Measurements from ENCODE around the gene ATG16L1.

The ATG16L1 gene

DNA sequence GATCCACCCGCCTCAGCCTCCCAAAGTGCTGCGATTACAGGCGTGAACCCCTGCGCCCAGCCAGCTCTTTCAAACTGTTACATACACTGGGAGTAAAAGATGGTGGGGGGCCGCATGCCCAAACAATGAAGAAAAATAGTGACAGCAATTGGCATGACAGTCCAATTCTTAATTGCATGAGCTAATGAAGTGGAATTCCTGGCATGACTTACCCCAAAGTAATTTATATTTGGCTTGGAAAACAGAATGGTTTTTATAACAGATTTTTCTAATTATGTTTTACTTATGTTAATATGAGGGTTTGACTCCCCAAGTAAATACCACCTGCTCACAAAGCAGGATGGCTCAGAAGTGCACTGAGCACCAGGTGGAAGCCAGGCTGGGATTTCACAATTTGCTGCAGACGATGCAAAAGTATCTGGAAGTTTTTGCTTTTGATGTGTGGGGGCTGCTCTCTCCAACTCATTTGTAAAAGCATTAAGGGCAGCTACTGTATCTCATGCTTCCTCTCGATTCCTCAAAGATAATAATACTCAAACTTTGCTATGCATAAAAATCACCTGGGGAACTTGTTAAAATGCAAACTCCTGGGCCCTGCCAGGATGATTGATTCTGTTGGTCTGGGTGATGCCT is 24.0 kb upstream of the ATG16L1 start:
- no peak for DNase-seq

DNA sequence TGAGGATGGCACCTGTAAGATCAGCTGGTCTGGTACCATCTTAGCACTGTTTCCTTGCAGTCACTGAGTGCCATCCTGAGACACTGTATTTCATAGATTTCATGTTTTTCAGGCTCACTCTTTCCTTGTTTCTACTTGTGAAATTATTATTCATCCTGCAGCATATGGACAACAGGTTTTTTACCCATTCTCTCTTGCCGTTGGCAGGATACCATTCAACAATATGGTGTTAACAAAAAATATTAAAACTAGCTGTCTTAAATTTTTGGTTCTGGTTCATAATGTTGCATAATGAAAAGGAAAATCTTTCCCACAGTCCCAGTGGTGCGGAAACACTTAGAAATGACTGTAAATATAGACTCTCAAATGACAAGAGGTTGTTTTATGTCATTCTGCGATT is 23.1 kb upstream of the ATG16L1 start:
- no peak for DNase-seq

DNA sequence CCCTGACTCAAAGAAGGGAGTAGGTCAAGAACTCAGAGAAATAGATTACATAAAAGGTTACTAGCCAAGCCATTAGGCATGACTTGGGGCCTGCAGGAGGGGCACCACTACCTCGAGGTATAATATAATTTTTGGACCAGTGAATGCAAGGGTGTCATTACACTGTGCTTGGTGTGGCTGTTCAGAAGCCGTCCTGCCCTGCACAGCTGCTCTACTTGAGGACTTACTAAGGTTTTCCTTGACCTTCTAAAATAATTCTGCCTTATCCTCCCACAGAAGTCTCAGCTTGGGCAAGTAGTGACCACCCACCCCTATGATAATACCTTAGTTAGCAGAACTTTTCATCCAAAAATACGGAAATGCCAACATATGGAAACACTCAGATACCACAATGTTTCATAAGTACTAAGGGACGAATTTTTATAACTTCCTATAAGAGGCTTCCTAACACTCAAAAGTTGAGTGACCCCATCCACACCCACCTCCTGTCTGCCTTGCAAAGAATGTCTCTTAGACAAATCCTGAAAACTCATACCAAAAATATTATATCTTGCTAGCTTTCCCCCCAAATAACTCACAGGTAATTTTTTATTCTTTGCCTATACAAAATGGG is 17.7 kb upstream of the ATG16L1 start:
- no peak for DNase-seq

DNA sequence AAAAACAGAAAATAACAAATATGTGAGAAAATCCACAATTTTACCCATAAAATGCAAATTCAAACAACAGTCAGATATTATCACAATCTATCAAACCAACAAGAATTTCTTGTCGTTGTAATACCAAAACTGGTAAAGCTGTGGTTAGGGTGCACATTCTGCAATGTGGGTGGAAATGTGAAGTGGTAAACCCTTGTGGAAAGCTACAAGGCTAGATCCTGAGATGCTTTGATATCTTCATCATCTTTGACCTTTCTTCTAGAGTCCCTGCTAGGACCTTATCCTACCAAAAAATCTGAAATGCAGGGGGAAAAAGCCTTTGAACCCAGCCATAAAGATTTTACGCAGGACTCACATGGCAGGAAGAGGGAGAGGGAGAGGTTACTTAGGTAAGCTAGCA is 17.2 kb upstream of the ATG16L1 start:
- DNase-seq = no peak

DNA sequence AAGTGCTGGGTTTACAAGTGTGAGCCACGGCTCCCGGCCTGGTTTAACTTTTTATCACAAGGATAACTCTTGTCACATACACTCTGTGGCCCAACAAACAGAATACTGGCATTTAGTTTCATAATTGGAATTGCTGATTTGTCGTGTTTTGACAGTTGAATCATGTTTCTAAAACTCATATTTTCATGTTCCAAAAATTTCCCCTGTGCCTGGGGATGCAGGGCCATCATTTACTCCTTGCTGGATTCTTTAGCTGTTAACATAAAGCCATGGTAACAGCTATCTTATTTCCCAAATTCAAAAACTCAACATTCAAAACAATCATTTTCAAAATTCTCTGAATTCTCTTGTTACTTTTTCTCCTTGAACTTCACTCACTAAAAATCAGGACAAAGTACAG is 16.5 kb upstream of the ATG16L1 start:
- DNase-seq = no peak

DNA sequence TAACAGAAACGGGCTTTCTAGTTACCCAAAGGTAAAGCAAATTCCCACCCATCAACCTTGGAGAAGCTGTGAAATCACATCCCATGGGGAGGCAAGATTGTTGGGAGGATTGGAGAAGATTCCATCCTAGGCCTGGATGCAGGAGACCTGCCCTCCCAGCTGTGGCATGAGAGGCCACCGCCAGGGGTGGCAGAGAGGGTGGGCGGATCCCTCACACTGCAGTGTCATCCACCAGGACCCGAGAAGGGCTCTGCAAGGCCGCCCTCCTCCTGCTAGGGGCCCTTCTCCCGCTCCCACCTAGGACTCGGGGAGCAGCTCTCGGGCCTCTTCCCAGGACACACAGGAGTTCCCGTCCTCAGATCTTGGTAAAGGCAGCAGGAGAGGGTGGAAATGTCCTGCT is 15.5 kb upstream of the ATG16L1 start:
- no peak for DNase-seq

DNA sequence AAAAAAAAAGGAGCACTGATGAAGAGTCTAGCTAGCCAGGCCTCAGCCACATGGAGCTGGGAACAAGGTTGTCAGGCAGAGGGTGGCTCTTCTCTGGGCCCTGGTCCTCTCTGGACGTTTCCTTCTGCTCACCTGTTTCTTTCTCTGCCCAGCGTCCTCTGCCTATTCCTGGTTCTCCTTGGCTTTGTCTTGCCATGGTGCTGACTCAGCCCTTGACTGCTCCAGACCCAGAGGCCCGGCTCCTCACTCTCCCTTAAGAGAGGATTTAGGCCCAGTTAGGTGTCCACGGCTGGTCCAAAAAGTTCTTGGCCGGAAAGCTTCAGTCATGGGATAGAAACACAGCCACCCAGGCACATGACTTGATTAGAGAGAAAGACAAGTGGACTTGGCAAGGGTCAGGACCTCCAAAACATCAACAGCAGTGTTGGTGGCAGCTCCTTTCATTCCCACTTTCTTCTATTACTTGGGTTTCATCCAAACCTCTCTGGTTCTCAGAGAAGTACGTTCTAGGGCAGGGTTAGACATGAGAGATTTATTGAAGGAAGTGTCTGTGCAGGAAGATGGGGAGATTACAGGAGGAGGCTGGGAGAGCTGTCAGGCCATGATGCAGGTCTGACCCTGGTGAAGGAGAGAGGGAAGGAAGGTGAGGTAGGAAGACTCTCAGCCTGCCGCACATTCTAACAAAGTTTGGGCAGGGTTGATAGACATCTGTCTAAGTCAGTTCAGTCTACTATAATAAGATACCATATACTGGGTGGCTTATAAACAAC is 14.5 kb upstream of the ATG16L1 start:
- DNase-seq = no peak

DNA sequence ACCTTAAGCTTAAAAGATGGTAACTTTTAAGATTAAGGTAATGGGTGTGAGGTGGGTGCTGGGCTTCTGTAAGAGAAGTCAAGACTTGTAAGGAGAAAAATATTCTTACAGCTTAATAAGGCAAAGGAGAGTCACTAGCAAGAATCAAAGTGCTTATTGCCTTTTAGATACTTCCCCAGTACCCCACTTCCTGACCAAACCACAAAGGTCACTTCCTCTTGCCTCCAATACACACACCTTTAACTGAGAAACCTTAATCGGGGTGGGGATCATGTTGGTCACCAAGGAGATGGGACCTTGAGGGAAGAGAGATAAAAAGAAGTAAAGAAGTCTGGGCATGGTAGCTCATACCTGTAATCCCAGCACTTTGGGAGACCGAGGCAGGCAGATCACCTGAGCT is 10.6 kb upstream of the ATG16L1 start:
- DNase-seq = peak; percentile 54

DNA sequence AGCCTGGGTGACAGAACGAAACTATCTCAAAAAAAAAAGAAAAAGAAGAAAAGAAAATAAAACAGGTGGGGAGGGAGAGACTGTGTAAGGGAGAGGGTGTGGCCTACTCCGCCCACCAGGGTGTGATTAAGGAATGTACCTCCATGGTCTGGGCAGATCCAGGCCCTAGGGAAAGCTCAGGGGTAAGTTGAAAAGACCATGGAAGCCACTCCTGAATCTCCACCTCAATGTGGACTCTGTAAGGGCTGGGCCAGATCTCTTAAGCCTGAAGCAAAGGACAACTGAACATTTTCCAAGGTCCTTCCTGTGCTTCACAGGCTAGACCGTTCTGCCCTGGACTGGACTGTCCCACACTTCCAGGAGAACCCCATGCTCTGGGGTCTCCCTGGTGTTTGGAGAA is 9.7 kb upstream of the ATG16L1 start:
- DNase-seq = no peak

DNA sequence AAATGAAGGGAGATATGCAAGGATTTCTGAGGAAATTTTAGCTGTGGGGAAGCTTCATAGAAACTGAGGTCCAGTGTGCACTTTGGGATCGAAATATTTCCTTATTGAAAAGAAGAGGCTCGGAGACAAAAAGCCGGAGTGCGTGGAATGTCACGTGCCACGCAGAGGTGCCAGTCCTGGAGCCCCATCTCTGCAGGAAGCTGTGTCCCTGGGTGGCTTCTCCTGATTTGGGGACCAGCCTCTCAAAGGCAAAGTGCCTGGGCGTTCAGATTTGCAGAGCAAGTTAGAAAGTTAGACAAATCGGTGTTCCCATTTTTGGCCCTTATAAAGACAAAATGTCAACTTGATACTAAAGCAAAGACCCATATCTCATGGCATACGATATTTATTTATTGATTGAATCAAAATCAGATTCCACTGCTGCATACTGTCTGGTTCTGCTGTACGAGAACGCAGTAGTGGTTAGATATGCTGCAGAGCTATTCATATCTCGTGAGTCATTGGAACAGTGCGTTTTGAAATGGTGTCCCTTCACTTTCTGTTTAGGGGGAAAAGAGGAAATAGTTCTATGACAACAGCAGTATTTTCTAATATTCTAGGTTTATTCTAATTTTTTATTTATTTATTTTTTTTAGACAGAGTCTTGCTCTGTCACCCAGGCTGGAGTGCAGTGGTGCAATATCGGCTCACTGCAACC is 9.1 kb upstream of the ATG16L1 start:
- no peak for DNase-seq

DNA sequence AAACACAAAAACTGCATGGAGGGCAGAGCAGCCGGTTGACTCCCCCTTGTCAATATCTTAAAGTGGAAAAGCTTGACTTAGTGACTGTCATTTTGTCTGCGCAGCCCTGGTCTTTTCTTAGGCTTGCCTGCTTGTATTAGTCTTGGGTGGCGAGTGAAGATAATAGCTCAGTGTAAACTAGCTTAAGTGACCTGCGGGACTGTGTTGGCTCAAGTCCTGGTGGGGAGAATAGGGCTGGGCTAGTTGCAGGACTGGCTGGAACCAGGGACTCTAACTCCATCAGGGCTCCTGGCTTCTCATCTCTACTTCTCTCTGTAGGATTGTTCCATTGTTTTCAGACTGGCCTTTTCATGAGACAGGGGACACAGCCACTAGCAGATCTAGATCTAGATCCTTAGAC is 8.1 kb upstream of the ATG16L1 start:
- DNase-seq = no peak

DNA sequence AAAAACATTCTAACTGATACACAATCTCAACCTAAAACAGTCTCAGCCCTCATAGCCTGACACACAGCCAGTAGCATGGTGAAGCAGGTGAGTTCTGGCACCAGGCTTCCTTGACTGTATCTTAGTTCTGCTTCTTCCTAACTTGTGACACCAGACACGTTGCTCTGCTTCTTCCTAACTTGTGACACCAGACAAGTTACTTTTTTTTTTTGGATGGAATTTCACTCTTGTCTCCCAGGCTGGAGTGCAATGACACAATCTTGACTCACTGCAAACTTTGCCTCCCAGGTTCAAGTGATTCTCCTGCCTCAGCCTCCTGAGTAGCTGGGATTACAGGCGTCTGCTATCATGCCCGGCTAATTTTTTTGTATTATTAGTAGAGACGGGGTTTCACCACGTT is 6.7 kb upstream of the ATG16L1 start:
- no peak for DNase-seq

DNA sequence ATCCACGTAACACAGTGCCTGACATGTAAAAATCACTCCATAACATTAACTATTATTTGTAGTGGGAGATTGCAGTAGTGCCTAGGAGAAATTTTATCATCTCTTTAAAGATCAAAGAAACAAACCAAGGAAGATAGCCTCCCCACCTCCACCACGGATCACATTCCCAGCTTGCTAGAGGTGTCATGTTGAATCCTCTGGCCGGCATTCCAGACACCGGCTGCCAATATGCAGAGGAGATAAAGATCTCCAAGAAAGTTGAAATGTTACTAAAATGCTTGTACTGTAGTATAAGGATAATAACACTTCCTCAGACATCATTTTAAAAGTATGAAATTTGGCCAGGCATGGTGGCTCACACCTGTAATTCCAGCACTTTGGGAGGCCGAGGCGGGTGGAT is 6.1 kb upstream of the ATG16L1 start:
- DNase-seq = no peak

DNA sequence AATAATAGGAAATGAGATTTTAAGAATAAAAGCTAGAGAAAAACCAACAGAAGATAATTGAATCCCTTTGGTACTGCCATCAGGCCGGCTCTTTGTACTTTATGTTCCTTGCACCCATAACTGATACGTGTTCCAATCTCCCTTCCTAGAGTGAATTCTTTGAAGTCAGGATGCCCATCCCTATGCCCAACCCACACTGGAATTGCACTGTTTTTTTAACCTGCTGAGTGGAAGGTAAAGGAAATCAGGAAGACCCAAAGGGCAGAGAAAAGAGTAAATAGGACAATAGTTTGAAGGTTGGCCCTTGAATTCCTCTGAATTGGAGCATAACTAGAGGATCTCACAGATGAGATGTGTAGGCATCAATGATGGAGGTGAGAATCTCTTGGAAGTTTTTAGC is 4.4 kb upstream of the ATG16L1 start:
- no peak for DNase-seq

DNA sequence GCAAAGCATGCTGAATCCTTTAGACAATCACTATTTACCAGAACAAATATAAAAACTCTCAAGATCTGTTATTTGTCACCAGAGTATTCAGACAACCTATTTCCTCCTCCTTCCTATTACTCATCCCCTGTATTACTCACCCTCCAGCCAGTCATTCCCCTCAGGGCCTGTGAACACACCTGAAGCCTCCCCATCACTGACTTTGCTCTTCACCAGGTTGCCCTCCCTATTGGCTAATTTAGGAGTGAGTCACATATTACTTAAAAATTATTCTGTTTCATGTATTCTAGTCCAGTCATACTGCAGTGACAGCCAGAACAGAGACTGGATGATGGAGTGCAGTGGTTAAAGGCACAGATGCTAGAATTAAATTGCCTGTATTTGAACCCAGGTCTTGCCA is 3.7 kb upstream of the ATG16L1 start:
- peak; percentile 78 for DNase-seq

DNA sequence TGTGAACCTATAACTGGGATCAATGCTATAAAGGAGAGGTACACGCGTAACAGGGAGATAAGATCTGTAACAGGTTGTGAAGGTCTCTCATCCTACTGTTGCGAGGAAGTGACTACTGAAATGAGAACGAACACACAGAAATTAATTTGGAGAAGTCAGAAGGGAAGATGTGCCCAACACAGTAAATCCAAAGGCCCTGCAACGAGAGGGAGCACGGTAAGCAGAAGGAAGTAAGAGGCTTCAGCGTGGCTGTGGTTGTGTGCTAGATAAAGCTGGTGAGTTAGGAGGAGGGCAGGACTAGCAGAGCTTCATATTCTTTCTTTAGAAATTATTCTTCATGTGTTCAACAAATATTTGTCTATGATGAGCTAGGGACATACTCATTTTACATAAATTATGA is 2.5 kb upstream of the ATG16L1 start:
- DNase-seq = peak; percentile 38

DNA sequence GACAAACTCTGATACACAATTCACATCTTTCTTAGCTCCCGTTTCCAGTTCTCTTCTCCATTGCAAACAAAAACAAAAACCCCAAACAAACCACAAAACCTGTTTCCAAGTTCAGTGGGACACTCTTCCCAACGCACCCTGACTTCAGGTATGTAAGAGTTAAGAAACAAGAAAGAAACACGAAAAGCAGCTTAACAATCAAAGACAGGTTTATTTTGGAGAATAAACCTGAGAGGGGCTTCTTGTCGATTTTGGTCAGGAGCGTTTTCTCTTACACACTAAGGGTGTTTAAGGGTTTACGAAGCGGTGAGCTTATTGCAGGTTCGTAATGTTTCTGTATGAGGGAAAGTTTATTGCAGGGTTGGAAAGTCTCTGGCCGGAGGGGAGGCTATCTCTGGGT is 905 bp upstream of the ATG16L1 start:
- DNase-seq = no peak

DNA sequence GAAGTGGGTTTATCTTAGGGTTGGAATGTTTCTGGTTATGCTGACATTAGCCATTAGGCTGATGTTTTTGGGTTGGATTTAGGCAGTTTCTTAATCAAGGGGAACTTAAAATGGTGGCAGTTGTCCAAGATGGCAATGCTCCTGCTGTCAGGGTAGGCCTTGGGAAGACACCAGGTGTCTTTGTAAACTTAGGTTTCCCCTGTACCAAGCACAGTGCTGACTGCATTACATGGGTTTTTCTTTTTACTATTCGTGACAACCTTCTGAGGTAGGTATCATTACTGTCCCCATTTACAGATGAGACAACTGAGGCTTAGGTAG is 528 bp upstream of the ATG16L1 start:
- DNase-seq = no peak

DNA sequence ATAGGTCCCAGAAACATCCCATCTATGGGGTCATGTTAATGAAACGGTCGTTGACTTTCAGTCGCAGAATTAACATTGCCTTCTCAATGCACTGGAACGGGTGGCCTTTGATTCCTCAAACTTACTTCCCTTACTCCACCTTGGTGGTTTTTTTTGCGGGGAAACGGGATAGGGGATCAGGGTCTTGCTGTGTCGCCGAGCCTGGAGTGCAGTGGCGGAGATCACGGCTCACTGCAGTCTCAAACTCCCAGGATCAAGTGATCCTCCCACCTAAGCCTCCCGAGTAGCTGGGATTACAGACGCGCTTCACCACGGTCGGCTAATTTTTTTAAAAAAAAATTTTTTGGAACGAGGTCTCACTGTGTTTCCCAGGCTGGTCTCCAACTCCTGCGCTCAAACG is 754 bp downstream of the ATG16L1 start:
- DNase-seq = no peak

DNA sequence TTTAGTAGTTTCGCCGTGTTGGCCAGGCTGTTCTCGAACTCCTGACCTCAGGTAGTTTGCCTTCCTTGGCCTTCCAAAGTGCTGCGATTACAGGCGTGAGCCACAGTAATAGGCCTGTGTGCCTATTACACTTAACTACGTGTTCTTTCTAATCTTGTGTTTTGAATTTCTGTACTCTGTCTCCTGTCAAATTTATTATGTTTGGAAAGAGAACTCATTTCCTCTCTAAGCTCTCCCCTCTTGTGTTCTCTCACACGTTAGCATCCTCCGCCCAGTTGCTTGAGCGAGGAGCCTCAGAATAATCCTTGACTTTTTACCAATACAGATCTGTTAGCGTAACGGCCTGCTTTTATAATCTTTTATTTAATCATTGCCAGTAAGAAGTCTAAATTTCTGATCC is 3.7 kb downstream of the ATG16L1 start:
- no peak for DNase-seq

DNA sequence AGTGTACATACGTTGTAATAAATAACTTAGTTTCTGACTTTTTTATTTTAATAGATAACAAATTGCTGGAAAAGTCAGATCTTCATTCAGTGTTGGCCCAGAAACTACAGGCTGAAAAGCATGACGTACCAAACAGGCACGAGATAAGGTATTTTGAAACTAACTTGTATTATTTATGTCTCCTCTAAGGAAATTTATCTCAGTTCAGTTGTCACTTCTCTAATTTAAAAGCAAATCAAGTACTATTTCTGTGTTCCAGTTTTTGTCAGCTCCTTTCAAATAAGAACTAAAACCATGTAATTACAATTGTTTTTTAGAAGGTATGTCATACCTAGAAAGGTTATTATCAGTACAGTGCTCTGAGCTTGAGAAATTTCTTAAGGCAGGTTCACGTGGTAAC is 4.6 kb downstream of the ATG16L1 start:
- no peak for DNase-seq

DNA sequence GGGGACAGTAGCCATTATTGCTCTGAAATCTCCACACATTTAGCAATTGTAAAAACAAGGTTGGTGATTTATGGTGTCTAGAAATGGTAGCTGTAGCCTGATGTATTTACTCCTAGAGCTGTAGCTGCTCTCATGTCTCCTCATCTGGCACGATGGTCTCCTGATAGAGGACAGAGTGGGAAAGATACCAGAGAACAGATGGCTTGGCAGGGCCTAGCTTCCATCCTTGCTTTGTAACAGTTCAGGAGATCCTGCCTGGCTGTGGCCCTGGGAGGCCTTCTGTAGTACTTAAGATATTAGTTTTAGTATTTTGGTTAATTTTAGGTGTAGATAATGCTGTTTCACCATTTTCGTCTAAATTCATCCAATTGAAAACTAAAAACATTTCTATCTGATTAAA is 6.7 kb downstream of the ATG16L1 start:
- no peak for DNase-seq

DNA sequence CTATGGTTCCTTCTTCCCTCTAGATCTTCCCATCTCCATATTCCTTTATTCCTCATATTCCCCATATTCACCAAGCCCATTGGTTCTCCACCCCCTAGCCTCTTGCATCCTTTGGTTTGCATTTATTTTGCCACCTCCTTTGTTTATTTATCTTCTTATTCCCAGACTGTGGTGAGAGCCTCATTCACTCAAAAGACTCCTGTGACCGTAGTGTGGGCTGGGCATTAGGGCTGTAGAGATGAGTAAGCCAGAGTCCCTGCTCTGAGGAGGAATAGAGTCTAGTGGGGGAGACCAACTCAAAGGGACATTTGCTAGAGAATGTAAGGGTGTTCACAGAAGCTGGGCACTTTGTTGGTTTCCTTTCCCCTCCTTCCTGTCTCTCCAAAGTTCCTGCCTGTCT is 8.3 kb downstream of the ATG16L1 start:
- DNase-seq = no peak

DNA sequence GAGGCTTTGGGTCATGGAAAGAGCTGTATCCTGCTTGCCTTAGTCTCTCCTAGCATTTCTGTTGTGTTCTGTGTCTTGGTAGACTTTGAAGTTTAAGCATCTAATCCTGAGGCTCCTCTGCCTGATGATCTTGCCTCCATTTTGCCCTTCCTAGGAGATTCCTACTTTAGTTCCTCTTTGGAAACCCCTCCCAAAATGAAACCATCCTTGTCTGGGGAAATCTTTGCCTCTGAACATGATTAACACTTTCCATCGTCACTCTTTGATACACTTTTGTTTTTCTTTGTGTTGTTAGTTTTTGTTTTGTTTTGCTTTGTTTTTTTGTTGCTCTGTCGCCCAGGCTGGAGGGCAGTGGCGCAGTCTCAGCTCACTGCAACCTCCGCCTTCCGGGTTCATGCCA is 9.2 kb downstream of the ATG16L1 start:
- no peak for DNase-seq
